ENCODE measurements around the gene UCKL1.
"Not testable (repeated sequence)": the region's sequence is repeated elsewhere in the genome, so short reads cannot be mapped to it uniquely, and the experiment has no call there.

UCKL1 gene

DNA sequence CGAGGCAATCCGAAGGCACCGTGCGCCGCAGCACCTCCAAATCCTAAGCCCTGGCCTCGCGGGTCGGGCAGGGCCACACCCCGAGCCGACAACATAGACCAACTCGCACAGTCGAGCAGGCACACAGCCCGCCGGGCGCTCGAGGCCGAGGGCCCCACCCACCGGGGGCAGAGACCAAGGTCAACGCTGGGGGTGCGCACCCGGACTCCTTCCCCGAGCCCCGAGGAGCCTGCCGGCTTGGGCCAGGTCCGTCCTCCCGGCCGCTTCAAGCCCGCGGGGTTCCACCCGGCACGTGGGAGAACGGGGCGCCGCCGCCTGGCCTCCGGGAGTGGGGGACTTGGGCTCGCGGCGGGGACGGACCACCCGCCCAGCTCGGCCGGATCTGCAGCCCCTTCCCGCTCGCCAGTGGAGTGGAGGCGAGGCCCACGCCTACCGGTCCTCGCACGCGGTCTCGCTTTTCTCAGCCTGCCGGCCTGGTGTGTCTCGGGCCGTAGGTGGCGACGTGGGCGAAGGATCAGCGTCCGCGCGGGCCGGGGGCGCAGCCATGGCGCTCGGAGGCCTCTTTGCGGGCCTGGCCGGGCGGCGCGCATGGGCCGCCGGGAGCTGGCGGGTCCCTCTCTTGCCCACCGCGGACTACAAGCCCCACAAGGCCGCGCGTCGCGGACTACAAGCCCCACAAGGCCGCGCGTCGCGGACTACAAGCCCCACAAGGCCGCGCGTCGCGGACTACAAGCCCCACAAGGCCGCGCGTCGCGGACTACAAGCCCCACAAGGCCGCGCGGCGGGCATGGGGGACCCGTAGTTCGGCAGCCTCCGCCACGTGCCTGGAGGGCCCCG lies at the start of gene UCKL1:
Gene UCKL1 (minus strand): TSS at position 590 of the 837 bp plus-strand sequence. CDS start 44 bp downstream, at position 546.
- peak; percentile 94 for DNase-seq

DNA sequence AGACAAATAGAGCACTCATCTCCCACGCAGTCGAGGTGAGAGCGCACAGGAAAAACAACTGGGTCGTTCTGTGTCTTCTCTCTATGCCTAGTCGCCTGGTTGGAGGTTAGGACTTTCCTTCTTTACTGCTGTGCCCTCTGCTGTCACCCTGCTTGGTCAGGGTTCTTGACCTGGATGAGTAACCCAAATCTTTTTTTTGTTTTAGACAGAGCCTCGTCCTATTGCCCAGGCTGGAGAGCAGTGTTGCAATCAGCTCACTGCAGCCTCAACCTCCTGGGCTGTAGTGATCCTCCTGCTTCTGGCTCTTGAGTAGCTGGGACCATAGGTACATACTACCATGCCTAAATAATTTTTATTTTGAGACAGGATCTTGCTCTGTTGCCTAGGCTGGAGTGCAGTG lies 49.2 kb upstream of the UCKL1 start:
- DNase-seq: no peak

DNA sequence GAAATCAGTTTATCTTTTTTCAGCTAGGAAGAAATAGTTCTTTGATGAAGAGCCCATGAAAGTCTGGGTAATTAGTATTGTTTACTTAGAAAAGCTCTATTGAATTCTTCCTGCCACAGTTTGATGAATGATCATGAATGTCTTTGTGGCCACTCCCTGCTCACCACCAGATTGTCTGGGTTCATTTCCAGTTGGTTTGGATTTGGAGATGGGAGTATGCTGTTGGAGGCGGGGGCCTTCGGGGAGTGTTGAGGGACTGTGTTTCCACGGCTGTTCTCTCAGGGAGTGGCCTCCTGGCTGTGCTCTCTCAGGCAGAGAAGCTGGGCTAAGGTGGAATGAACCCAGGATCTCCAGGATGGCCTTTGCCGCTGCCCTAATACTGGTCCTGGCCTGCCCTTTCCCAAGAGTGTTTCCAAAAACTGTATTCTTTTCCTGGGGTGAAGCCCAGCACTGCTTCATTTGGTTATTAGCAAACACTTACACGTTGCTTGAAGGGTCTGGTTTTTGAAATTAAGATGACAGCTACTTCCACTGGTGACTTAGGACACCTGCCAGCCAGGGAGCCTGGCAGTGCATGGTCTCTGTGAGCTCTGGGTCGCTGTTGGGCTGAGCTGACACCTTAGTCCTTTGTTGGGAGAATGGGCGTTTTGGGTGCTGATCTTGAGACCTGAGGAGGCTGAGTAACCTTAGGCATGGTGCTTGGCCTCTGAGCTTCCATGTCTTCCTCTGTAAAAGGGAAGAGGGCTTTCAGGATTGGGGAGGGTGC lies 47.9 kb upstream of the UCKL1 start:
- peak; percentile 63 for DNase-seq

DNA sequence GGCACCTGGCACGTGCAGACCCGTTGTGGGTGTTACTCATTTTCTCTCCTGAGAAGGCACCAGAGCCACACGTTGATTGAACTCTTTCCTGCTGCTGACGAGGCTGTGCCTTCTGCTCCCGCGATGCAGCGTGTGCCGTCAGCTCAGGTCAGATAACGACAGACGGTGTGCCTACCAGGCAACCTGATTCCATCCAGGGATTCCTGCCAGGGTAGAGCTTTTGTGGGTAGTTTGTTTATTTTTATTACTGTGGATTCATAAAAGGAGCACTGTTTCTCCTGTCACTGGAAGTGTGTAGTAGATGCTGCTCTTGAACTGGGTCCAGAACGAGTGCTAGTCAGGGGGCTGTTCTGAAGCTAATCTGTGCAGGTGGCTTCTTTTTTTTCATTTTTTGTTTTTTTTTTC lies 45.4 kb upstream of the UCKL1 start:
- peak; percentile 9 for DNase-seq

DNA sequence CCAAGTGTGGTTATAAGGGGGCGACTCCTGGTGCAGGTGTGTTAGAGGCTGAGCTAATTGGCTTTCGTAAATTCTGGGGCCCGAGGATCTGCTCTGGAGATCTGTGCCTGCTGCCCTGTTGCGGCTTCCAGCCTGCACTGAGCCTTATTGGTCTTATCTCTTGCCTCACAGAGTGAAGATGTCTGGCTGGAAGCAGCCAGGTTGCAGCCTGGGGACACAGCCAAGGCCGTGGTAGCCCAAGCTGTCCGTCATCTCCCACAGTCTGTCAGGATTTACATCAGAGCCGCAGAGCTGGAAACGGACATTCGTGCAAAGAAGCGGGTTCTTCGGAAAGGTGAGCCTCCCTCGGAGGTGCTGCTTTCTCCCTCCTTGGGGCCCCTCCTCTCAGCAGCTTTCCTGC lies 44.7 kb upstream of the UCKL1 start:
- DNase-seq: no peak

DNA sequence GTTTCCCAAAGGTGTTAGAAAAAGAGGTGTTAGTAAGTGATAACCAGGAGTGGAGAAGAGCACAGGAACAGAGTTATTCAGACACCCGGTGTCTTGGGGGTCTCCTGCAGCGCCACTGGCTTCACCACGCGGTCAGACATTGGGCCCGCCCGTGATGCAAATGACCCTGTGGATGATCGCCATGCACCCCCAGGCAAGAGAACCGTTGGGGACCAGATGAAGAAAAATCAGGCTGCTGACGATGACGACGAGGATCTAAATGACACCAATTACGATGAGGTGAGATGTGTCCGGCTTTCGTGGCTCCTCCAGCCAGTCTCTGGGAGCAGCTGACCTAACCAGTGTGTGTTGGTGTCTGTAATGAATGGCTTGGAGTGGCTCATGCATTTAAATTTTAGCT lies 26.7 kb upstream of the UCKL1 start:
- no peak for DNase-seq

DNA sequence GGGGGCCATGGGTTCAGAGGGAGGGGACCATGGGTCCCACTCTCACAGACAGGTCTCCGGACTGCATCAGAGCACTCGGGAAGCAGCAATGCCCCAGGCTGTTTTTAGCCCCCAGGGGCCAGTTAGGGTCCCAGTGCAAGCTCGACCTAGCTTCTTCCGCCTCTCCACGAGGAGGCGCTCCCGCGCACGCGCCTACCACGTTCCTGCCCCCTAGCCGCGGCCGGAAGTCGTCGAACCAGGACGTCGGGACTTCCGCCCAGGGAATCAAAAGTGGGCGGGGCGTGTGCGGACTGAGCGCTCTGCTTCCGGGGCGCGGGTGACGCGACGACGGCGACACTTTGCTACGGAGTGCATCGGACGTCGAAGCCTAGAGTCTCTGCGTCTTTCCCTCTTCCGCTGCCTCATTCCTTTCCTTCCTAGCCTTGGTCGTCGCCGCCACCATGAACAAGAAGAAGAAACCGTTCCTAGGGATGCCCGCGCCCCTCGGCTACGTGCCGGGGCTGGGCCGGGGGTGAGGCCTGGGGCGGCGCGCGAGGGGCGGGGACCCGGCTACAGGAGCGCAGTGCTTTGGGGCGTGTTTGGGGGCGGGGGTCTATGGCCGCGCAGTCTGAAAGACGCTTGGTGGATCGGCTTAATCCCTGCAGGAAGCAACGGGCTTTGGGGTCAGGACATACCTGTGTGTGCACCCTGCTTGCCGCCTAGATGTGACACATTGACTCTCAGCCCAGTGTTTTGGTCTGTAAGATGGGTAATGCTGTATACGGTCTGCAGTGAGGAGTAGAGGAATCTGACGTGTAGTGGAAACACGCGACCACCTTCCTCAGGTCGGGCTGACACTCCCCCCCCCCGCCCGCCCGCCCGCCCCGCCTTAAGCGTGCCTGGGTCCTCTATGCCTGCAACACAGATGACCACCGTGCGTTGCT lies 24.9 kb upstream of the UCKL1 start, which contains the start of gene PRPF6:
Gene PRPF6 (plus strand): TSS at position 327 of the 923 bp plus-strand sequence. CDS start 114 bp downstream, at position 441.
- DNase-seq: peak; percentile 97

DNA sequence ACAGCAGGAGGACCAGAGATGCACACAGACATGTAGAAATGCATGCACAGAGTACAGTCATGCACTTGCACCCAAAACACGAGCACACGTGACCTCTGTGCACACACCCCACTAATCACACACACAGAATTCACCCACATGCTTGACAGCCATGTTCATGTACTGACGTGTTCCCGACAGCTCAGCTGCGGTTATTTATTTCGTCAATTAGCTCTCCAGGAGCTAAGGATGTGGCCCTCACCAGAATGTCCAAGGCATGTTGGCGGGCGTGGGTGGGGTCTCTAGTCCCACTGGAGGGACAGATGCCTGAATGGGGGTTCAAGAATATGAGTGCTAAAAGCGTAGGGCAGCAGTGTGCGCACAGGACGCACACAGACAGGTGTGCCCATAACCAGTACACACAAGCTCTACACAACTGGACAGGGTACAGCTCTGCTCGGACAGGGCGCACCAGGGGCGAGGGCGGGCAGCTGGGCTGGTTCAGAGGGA lies 24.1 kb upstream of the UCKL1 start:
- DNase-seq: no peak

DNA sequence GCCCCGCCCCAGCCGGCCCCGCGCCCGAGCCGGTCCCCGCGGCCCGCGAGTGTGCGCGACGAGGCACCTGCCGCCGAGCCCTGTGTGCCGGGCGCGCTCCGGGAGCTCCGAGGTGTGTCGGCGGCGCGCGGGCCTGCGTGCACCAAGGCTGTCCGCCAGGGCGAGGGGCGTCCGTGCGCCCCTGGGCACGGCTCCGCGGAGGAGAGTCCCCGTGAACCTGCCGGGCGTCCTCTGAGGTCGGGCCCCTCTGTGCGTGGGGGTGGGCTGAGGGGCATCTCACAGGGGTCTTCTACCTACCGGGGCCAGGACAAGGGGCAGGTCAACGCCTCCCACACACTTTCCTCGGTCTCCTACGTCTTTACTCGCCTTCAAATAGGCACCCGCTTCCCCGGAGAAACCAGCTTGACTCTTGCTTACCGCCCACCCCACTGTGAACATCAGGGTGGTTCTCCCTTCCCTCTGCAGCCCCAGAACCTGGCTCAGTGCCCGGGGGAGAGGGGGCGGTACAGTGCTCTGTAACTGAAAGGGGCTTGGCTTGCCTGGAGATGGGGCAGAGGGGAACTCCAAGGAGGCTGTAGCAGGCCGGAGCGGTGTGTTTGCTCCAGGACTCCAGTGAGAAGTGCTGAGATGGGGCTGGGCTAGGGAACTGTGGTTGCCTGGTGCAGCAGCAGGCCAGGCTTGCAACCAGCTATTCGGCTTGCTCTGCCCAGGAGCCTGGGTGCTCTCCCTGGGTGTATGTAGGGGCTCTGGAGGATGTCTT lies 23.5 kb upstream of the UCKL1 start, which contains the start of gene SAMD10:
Gene SAMD10 (minus strand): TSS at position 86 of the 760 bp plus-strand sequence. CDS start 175 bp downstream, outside the sequence.
- DNase-seq: peak; percentile 79

DNA sequence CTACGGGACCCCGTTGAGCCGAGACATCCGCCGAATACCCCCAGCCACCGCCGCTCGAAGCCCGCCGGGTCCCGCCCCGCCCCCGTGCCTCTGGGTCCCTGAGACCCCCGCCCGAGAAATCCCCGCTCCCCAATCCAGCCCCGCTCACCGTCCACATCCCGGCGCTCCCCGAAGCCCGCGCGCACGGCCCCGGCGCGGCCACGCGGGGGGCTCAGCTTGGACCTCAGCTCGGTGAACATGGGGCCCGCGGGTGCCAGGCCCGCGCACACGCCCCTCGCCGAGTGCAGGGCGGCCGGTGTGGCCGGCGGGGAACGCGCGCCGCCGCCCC lies 23.0 kb upstream of the UCKL1 start:
- no peak for DNase-seq

DNA sequence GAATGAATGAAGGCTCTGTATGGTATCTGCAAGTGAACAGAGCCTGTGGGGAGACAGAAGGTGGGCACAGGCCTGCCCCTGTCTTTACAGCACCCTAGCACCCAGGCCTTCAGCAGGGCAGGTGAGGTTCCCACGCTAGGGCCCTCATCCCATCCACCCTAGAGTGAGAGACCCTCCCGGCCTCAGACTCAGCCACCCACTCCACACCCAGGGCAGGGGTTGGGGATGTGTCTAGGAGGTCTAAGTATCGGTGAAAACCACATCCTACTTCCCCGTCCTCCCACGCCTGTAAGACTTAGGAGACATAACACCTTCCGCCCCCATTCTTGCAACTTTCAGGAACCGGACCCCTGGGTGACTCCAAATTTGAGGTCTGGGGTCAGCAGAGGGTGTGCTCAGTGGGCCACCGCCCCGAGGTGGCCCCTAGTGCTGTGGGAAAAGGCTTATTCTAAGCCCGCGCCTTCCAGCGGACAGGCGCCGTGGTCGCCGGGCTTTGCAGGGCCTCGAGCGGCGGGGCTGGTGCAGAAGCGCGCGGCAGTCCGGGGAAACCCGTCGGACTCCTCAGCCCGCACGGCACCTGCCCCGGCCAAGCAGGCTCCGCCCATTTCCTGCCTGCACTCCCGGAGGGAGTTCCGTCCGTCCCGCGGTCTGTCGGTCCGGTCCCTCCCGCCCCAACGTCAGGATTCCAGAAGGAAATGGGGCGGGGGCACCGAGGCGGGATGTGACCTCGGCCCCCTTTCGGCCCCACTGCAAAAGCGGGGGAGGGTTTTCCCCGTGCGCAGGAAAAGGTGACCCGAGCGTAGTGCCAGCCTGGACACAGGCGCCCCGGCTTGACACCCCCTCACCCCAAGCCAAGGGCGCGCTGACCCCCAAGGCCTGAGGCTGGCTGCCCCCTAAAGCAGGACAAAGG lies 22.4 kb upstream of the UCKL1 start:
- peak; percentile 65 for DNase-seq

DNA sequence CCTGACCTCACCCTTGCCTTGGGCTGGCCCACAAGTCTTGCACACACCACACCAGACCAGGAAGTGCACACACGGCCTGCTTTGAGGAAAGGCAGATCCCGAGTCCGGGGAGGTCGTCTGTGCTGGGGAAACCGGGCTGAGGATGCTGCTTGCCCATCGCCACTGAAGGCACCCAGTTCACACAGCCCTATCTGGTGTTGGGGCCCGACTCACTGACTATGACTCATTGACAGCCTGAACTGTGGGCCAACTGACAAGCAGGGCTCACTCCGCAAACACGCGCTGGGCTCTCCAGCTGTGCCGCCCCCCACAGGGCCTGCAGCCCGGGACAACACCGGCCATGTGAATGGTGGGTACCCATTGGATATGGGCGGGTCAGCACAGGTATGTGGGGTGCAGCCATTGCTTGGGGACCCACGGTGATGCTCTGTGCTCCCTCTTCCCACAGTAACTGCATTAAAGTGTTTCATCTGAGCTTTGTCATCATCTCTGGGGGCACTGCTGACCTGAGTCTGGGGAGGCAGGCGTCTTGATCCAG lies 21.6 kb upstream of the UCKL1 start:
- DNase-seq: no peak

DNA sequence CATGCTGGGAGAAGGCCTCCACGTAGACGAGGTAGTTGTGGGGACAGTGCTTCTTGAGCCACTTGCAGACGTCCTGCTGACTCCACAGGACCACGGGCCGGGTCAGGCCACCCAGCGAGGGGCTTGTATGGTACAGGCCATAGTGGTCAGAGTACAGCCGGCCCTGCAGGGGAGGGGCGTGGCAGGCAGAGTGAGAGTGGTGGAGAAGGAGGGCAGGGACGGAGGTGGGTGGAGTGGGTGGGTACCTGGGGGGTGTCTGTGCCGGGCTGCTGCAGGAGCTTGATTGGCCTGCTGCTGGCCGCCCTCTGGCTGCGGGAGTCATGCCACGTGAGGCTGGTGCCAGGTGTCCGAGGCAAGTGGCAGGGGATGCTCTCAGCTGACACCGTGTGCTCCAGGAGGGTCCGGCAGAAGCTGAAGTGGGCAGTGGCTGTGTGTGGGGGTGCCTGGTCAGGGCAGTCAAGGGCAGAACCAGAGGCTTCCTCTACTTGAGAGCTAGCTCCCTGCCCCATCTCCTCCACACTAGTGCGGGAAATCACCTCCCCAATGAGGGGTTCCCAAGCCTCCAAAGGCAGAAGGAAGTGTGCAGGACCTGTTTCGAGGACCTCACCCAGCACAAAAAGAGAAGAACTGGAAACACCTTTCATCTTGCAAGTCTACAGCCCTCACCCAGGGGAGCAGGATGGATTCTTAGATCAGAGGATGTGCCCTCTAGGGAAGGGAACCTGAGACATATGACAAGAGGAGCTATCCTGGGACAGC lies 20.9 kb upstream of the UCKL1 start:
- no peak for DNase-seq

DNA sequence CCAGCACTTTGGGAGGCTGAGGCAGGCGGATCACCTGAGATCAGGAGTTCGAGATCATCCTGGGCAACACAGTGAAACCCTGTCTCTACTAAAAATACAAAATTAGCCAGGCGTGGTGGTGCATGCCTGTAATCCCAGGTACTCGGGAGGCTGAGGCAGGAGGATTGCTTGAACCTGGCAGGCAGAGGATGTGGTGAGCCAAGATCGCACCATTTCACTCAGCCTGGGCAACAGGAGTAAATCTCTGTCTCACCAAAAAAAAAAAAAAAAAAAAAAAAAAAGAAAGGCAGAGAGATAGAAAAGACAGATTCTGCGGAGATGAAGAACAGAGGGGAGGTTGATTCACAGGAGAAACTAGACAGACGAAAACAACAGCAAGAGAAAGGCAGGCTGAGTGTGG lies 20.3 kb upstream of the UCKL1 start:
- DNase-seq: not testable (repeated sequence)

DNA sequence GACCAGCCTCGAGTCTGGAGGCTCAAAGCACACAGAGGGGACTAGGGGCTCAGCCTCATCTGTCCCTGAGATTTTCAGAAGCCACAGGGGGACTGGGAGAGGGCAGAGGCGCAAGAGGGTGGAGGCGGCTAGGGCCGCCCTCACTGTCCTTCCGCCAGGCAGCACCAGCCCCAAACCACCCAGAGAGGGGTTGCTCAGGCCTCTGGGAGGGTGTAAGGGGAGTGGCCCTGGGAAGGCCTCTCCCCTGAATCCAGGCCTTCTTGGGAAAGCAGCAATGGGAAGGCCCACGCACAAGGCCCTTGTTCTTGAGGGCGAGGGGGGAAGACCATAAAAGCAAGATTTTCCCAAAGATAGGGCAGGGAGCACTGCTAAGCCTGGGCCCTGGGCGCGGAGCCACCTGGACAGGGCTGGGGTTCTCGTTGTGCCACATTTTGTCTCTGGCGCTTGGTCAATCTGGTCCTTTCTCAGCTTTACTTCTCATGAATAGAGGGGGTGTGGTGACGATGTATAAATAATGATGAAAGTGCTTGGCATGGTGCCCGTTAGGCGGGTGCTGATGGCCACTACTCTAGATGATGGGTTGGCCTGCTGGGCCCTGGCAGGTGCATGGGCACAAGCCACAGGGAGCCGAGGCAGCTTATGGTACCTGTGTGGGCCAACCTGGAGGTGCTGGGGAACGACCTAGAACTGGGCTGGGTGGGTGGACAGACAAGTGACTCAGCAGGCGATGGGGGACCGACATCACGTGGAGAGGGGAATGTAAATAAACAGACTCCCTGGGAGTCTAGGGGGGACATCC lies 18.4 kb upstream of the UCKL1 start:
- DNase-seq: peak; percentile 99

DNA sequence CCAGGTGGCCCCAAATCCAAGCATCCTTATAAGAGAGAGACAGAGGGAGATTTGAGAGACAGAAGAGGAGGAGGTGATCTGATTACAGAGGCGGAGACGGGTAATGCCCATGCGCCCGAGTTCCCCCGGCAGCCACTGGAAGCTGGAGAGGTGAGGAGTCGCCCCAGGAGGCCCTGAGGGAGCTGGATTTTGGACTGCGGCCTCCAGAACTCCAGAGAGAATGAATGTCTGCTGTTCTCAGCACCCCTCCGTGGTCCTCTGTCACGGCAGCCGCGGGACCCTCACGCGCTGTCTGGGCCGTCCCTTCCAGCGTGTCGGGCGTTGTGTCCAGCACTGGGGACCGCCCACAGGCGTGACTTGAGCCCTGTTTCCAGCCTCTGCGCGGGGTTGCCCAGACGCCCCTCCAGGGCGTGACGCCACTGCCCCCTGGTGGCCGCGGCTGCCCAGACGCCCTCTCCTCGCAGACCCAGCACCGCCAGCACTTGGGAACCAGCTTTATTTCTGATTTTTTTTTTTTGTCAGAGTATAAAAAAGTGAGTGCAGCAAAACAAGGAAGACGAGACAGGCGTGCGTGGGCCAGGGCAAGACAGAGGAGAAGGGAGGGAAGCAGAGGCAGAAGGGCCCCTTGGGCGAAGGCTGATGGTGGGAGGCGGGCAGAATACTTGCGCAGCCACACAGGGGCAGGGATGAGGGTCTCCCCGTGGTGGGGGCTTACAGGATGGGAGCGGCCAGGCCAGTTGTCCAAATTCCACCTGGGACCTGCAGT lies 17.6 kb upstream of the UCKL1 start:
- peak; percentile 75 for DNase-seq

DNA sequence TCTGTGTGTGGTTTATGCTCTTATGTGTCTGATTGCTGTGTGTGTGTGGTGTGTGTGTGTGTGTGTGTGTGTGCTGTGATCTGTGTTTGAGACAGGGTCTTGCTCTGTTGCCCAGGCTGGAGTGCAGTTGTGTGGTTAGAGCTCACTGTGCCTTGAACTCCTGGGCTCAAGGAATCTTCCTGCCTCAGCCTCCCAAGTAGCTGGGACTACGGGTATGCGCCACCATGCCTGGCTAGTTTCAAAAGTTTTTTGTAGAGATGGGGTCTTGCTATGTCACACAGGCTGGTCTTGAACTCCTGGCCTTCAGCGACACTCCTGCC lies 16.9 kb upstream of the UCKL1 start:
- no peak for DNase-seq

Data from COR-L47 (cell line).